Mucosa of stomach (tissue), 1 donor: Measurements from ENCODE around the gene PELO.

Experiments
- H3K27me3 ChIP-seq: one replicate; pipeline ENCODE4 v1.7.0; 2013; ENCODE audit warnings: mild to moderate bottlenecking, low read length; ENCODE audit not compliant: control insufficient read depth, insufficient read depth
- H3K36me3 ChIP-seq: one replicate; pipeline ENCODE4 v1.7.0; 2013; ENCODE audit warnings: low read length; ENCODE audit not compliant: control insufficient read depth, insufficient read depth
- H3K4me1 ChIP-seq: one replicate; pipeline ENCODE4 v1.7.0; 2013; ENCODE audit warnings: mild to moderate bottlenecking, low read length; ENCODE audit not compliant: control insufficient read depth, insufficient read depth
- H3K4me3 ChIP-seq: one replicate; pipeline ENCODE4 v1.7.0; 2013; ENCODE audit warnings: low read length
- H3K9ac ChIP-seq: one replicate; pipeline ENCODE4 v1.7.0; 2013; ENCODE audit warnings: mild to moderate bottlenecking, low read length, moderate library complexity
- H3K9me3 ChIP-seq: one replicate; pipeline ENCODE4 v1.7.0; 2013; ENCODE audit warnings: mild to moderate bottlenecking, low read length, moderate library complexity; ENCODE audit not compliant: control insufficient read depth
- donor health status: Pancreatic carcinoma.

Gene PELO

GRCh38 chr5:52757527-52757926 lies 30.2 kb upstream of the PELO start:
- Histone ChIP-seq H3K4me1 (no peaks in the 10 kb centered on the region), H3K9ac (no peak overlapping the region), H3K27me3 (no peaks in the 10 kb centered on the region), H3K9me3 (no peaks in the 10 kb centered on the region), H3K36me3 (no peaks in the 10 kb centered on the region), H3K4me3 (no peak overlapping the region)

DNA sequence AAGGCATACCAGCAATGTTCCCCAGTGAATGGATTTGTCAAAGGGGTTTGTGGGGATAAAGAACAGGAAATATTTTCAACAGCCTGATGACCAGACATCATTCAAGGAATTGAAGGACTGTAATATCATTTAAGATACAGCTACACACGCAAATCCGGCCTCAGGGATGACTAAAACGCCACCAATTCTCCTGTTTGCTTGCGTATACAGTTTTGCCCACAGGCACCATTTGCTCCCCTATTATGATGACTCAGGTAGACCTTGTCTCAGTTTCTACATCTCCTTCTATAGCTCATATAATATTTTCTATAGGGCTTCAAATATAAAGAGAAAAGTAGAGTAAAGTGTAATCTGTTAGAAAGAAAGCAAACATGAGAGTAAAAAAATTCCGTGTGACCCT lies 29.7 kb upstream of the PELO start:
- Histone ChIP-seq H3K9me3 (no peaks in the 10 kb centered on the region), H3K9ac (no peak overlapping the region), H3K36me3 (no peaks in the 10 kb centered on the region), H3K4me1 (no peaks in the 10 kb centered on the region), H3K27me3 (no peaks in the 10 kb centered on the region), H3K4me3 (no peak overlapping the region)

DNA sequence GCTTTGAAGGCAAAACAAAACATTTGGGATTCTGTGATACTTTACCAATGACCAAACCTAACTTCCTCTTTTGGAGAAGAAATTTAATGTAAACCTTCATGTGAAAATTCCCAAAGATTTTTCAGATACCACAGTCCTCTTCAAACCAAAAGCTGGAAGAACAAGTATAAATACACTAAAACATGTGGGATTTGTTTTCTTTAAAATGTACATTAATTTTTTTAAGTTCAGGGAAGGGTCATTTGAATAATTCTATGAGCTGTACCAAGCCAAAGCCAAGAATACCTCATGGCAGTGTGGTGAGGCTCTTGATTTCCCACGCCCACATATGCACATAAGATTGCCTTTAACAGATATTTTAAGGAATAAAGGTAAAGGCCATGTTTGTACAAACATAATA lies 28.4 kb upstream of the PELO start:
- Histone ChIP-seq H3K36me3 (no peaks in the 10 kb centered on the region), H3K9ac (no peak overlapping the region), H3K27me3 (no peaks in the 10 kb centered on the region), H3K4me3 (no peak overlapping the region), H3K9me3 (no peaks in the 10 kb centered on the region), H3K4me1 (no peaks in the 10 kb centered on the region)

- Histone ChIP-seq H3K9ac (no peak overlapping the region), H3K4me3 (no peak overlapping the region), H3K27me3 (no peaks in the 10 kb centered on the region), H3K9me3 (no peaks in the 10 kb centered on the region), H3K36me3 (no peaks in the 10 kb centered on the region), H3K4me1 (no peaks in the 10 kb centered on the region)
Measured at GRCh38 chr5:52760695-52761366, 26.9 kb upstream of the PELO start.

GRCh38 chr5:52767217-52767743 lies 20.4 kb upstream of the PELO start:
- no peak overlapping the region for H3K9ac ChIP-seq
- no peaks in the 10 kb centered on the region for H3K9me3 ChIP-seq
- H3K4me1 ChIP-seq, result no peaks in the 10 kb centered on the region
- H3K4me3 ChIP-seq, result no peak overlapping the region
- no peaks in the 10 kb centered on the region for H3K36me3 ChIP-seq
- no peaks in the 10 kb centered on the region for H3K27me3 ChIP-seq

GRCh38 chr5:52767766-52768480 lies 19.8 kb upstream of the PELO start:
- Histone ChIP-seq H3K36me3 (no peaks in the 10 kb centered on the region), H3K4me3 (no peak overlapping the region), H3K4me1 (no peaks in the 10 kb centered on the region), H3K27me3 (no peaks in the 10 kb centered on the region), H3K9ac (no peak overlapping the region), H3K9me3 (no peaks in the 10 kb centered on the region)

DNA sequence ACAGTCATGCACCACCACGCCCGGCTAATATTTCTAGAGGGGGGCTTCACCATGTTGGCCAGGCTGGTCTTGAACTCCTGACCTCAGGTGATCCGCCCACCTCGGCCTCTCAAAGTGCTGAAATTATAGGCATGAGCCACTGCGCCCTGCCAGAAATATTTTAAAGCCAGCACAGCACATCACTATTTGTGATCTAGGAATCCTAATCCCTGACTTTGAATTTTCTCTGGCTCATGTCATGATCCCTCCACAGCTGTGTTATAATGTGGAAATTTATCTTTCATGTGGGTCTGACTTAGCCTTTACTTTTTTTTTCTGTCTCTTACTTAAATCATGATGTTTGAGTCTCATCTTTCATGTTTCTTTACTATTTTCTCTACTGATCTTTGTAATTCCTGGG lies 18.7 kb upstream of the PELO start:
- Histone ChIP-seq H3K36me3 (no peaks in the 10 kb centered on the region), H3K27me3 (no peaks in the 10 kb centered on the region), H3K9ac (no peak overlapping the region), H3K4me3 (no peak overlapping the region), H3K9me3 (no peaks in the 10 kb centered on the region), H3K4me1 (no peaks in the 10 kb centered on the region)

- Histone ChIP-seq H3K9me3 (no peaks in the 10 kb centered on the region), H3K4me3 (no peak overlapping the region), H3K9ac (no peak overlapping the region), H3K4me1 (no peaks in the 10 kb centered on the region), H3K27me3 (no peaks in the 10 kb centered on the region), H3K36me3 (no peaks in the 10 kb centered on the region)
Measured at GRCh38 chr5:52770287-52770939, 17.3 kb upstream of the PELO start.

DNA sequence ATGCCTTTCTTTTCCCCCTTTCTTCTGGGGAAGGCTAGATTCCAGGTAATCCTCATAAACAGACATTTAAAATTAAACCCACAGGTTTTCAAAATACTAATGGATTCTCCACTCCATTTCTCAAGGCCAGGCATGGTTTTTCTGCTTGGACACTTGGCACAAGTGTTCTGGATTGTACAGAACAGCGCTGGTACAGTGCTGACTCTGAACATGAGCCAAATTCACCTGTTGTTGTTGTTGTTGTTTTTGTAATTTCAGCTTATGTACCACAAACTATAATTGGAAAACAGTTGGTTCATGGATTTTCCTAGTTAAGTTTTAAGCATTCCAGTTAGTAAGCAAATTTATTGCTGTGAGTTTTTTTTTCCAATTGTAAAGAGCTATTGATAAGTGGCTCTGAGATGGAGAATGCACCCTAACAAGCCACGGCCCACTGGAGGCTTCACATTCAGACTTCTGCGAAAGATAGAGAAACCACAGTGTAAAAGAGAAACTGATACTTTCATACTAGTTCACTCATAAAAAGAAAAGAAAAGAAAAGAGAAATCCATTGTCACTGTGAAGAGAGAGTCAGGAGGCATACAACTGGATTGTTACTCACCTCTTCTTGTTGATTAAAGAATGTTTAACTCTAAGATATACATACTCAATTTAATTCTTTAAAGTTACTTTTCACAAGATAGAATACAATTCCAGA lies 16.2 kb upstream of the PELO start:
- H3K4me3 ChIP-seq, result no peak overlapping the region
- H3K9me3 ChIP-seq, result no peaks in the 10 kb centered on the region
- no peaks in the 10 kb centered on the region for H3K4me1 ChIP-seq
- no peaks in the 10 kb centered on the region for H3K36me3 ChIP-seq
- H3K27me3 ChIP-seq, result no peaks in the 10 kb centered on the region
- no peak overlapping the region for H3K9ac ChIP-seq

DNA sequence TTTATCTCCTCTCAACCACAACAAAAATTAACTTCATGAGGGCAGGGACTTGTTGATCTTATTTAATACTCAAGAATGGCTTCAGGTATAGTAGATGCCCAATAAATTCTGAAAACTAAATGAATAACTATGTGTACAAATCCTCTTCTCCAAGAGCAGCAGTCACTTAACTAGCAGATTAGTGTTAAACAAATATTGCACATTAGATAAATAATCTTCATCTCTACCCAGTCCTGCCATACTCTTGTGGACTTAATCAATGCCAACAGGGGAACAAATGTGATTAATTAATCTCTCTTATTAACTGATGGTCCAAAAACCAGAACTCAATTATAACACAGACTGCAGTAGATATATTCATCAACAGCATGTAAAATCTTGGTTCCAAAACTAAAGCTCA lies 15.0 kb upstream of the PELO start:
- no peak overlapping the region for H3K9ac ChIP-seq
- no peaks in the 10 kb centered on the region for H3K4me1 ChIP-seq
- no peaks in the 10 kb centered on the region for H3K27me3 ChIP-seq
- no peak overlapping the region for H3K4me3 ChIP-seq
- no peaks in the 10 kb centered on the region for H3K36me3 ChIP-seq
- no peaks in the 10 kb centered on the region for H3K9me3 ChIP-seq

DNA sequence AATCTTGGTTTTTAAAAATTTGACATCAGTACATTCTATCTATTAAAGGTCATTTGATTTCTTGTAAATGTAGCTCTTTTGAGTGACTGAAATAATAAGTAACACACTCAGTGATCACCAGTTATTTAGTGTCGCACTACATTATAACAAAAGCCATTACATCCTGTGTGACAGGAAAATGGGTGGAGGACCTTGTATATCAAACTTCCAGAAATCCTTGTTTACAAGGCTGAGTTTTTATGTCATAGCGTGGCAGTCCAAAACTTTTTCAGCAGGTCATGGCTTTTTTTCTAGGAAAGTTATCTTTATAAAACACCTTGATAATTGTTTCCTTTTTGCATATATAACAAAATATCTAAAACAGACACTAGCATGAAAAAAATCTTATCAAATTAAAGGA lies 14.4 kb upstream of the PELO start:
- Histone ChIP-seq H3K9ac (no peak overlapping the region), H3K27me3 (no peaks in the 10 kb centered on the region), H3K36me3 (no peaks in the 10 kb centered on the region), H3K4me3 (no peak overlapping the region), H3K9me3 (no peaks in the 10 kb centered on the region), H3K4me1 (no peaks in the 10 kb centered on the region)

GRCh38 chr5:52774005-52774410 lies 13.7 kb upstream of the PELO start:
- Histone ChIP-seq H3K36me3 (no peaks in the 10 kb centered on the region), H3K9ac (no peak overlapping the region), H3K9me3 (no peaks in the 10 kb centered on the region), H3K27me3 (no peaks in the 10 kb centered on the region), H3K4me1 (no peaks in the 10 kb centered on the region), H3K4me3 (no peak overlapping the region)
